ENCODE measurements around the gene DEPDC4.

DNA sequence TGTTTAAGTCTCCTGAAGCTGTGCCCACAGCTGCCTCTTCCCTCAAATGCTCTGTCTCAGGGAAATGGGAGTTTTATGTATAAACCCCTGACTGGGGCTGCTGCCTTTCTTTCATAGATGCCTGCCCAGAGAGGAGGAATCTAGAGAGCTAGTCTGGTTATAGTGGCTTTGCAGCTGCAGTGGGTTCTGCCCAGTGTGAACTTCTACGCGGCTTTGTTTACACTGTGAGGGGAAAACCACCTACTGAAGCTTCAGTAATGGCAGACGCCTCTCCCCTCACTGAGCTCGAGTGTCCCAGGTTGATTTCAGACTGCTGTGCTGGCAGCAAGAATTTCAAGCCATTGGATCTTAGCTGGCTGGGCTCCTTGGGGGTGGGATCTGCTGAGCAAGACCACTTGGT lies 37.0 kb upstream of the DEPDC4 start:
- TF ChIP-seq FOXM1 (IDR thresholded peaks at IDR 0.05; ENCODE audit: low read depth, low read length) (no peak), SIN3A (IDR thresholded peaks at IDR 0.05; ENCODE audit: low read depth, low read length) (no peak), SMAD5 (IDR thresholded peaks at IDR 0.05; ENCODE audit: low read depth) (no peak), POLR2A (IDR thresholded peaks at IDR 0.05; ENCODE audit: low read depth, low read length) (no peak), TAF1 (IDR thresholded peaks at IDR 0.05; ENCODE audit: borderline replicate concordance, low read depth, low read length) (no peak), POLR2AphosphoS5 (IDR thresholded peaks at IDR 0.05; ENCODE audit: low read length) (no peak)
- TF ChIP-seq, protein P1, sequence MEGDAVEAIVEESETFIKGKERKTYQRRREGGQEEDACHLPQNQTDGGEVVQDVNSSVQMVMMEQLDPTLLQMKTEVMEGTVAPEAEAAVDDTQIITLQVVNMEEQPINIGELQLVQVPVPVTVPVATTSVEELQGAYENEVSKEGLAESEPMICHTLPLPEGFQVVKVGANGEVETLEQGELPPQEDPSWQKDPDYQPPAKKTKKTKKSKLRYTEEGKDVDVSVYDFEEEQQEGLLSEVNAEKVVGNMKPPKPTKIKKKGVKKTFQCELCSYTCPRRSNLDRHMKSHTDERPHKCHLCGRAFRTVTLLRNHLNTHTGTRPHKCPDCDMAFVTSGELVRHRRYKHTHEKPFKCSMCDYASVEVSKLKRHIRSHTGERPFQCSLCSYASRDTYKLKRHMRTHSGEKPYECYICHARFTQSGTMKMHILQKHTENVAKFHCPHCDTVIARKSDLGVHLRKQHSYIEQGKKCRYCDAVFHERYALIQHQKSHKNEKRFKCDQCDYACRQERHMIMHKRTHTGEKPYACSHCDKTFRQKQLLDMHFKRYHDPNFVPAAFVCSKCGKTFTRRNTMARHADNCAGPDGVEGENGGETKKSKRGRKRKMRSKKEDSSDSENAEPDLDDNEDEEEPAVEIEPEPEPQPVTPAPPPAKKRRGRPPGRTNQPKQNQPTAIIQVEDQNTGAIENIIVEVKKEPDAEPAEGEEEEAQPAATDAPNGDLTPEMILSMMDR (IDR thresholded peaks at IDR 0.05 in 2 of 3, conservative IDR thresholded peaks at IDR 0.05 in 1 of 3; ENCODE audit: control insufficient read depth in 2 of 3, extremely low read depth in 1 of 3, insufficient read depth in 1 of 3, low read depth in 3 of 3, low read length in 3 of 3): no peak
- TF ChIP-seq, protein P2, sequence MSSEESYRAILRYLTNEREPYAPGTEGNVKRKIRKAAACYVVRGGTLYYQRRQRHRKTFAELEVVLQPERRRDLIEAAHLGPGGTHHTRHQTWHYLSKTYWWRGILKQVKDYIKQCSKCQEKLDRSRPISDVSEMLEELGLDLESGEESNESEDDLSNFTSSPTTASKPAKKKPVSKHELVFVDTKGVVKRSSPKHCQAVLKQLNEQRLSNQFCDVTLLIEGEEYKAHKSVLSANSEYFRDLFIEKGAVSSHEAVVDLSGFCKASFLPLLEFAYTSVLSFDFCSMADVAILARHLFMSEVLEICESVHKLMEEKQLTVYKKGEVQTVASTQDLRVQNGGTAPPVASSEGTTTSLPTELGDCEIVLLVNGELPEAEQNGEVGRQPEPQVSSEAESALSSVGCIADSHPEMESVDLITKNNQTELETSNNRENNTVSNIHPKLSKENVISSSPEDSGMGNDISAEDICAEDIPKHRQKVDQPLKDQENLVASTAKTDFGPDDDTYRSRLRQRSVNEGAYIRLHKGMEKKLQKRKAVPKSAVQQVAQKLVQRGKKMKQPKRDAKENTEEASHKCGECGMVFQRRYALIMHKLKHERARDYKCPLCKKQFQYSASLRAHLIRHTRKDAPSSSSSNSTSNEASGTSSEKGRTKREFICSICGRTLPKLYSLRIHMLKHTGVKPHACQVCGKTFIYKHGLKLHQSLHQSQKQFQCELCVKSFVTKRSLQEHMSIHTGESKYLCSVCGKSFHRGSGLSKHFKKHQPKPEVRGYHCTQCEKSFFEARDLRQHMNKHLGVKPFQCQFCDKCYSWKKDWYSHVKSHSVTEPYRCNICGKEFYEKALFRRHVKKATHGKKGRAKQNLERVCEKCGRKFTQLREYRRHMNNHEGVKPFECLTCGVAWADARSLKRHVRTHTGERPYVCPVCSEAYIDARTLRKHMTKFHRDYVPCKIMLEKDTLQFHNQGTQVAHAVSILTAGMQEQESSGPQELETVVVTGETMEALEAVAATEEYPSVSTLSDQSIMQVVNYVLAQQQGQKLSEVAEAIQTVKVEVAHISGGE (CRISPR knock-in tag; IDR thresholded peaks at IDR 0.05): no peak
